ENCODE measurements around the gene DMXL2. TPM values are rescaled to one million over a fixed set of nuclear protein-coding genes. Genes with fewer than 3 reads are reported as not detected.
"Not testable (repeated sequence)": the region's sequence is repeated elsewhere in the genome, so short reads cannot be mapped to it uniquely, and the experiment has no call there.

DMXL2 gene
- total and polyA plus RNA-seq, 2 donors = 16.0 to 116 TPM

DNA sequence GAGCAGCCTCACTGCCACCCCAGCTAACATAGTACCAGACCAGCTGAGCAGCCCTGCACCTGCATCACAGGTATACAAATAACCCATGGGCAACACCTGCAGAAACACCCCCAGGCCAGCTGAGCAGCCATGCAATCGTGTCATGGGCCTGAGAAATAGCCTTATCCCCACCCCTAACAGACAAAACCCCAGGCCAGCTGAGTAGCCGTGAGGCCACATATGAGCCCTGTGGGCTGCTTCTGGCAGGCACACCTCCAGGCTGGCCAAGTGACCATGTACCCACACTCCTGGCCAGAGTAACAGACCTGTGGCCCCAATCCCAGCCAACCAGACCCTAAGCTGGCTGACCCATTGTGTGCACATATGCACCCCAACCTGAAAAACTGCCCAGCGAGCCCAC lies 138.6 kb downstream of the DMXL2 start:
- DNase-seq (ENCODE audit: extremely low spot score) = no peak
- Histone ChIP-seq H3K4me3 (ENCODE audit: low read depth, low read length) (no peak overlapping the region), H3K4me1 (ENCODE audit: insufficient read depth) (no peaks in the 10 kb centered on the region), H3K27ac (ENCODE audit: low read depth) (no peak overlapping the region), H3K36me3 (ENCODE audit: insufficient read depth) (peaks cover 5% of the 10 kb centered on the region)
- 97% methylated on average over 3 of the region's 3 CpGs for WGBS

DNA sequence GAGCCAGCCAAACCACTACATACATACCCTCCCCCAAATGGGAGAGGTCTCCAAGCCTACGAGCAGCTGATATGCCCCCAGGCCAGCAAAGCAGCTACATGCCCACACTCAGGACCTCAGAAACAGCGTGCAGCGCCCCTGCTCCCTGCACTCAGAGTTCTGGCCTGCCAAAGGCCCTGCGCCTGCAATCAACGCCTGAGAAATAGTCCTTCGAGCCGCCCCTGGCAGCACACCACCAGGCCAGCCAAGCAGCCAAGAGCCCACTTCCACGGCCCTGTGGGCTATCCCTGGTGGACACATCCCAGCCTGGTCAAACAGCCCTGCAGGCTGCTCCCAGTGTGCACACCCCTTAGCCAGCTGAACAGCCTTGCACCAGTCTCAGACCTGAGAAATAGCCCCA lies 139.1 kb downstream of the DMXL2 start:
- DNase-seq (ENCODE audit: extremely low spot score) = no peak
- Histone ChIP-seq H3K27ac (ENCODE audit: low read depth) (no peak overlapping the region), H3K4me3 (ENCODE audit: low read depth, low read length) (no peak overlapping the region), H3K4me1 (ENCODE audit: insufficient read depth) (no peaks in the 10 kb centered on the region), H3K36me3 (ENCODE audit: insufficient read depth) (peaks cover 3% of the 10 kb centered on the region)
- 90% methylated on average over 8 of the region's 8 CpGs for WGBS

DNA sequence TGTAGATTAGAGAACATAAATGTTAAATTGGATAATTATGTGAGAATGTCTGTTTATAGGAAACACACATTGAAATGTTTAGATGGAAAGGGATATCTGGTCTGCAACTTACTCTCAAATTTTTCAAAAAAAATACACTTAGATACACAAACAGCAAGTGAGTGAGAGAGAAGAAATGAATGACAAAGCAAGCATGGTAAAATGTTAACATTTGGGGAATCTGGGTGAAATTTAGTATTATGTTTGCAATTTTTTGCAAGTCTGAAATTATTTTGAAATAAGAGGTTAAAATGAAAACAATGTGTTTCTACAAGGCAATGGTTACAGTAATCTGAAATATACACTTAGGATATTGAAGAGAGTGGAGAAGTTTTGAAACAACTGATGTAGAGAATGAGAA lies 146.8 kb downstream of the DMXL2 start:
- Histone ChIP-seq H3K36me3 (ENCODE audit: insufficient read depth) (peaks cover 3% of the 10 kb centered on the region), H3K4me1 (ENCODE audit: insufficient read depth) (no peaks in the 10 kb centered on the region), H3K4me3 (ENCODE audit: low read depth, low read length) (no peak overlapping the region), H3K27ac (ENCODE audit: low read depth) (no peak overlapping the region)
- DNase-seq (ENCODE audit: extremely low spot score) = no peak

DNA sequence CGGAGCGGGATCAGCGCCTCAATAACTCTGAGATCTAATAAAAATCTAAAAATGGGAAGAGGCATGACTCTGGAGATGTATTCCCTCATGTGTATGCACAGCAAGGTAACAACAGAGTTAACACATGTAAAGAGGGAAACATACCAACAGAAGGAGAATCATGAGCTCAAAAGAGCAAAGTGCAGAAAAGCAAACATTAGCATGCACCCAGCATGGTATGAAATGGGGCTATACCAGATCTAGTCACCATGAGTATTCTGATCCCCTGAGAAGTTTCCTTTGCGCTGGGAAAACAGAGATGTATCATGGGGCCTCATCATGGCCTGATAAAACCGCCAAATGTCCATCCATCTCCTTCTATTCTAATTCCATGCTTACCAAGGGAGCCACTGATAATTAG lies 152.1 kb downstream of the DMXL2 start:
- 93% methylated on average over 5 of the region's 5 CpGs for WGBS
- no peak for DNase-seq (ENCODE audit: extremely low spot score)
- no peak overlapping the region for H3K4me3 ChIP-seq (ENCODE audit: low read depth, low read length)
- H3K4me1 ChIP-seq (ENCODE audit: insufficient read depth) = no peaks in the 10 kb centered on the region
- no peak overlapping the region for H3K27ac ChIP-seq (ENCODE audit: low read depth)
- H3K36me3 ChIP-seq (ENCODE audit: insufficient read depth) = no peaks in the 10 kb centered on the region

DNA sequence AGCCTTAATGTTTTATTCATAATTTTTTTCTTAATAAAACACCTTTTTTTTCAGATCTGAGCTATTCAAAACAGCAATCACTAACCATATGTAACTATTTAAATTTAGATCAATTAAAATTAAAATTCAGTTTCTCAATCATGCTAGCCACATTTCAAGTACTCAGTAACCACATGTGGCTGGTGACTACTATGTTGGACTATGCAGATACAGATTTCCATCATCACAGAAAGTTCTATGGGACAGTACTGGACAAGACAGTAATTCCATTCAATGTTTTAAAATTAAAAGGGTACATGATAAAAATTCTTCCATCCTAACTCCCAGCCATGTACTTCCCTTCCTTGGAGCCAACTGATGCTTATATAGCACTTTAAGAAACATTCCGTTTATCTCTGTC lies 161.8 kb downstream of the DMXL2 start:
- Histone ChIP-seq H3K36me3 (ENCODE audit: insufficient read depth) (no peaks in the 10 kb centered on the region), H3K4me1 (ENCODE audit: insufficient read depth) (no peaks in the 10 kb centered on the region), H3K27ac (ENCODE audit: low read depth) (no peak overlapping the region), H3K4me3 (ENCODE audit: low read depth, low read length) (no peak overlapping the region)
- DNase-seq (ENCODE audit: extremely low spot score) = no peak
- 95% methylated on average over 1 of the region's 1 CpG for WGBS

DNA sequence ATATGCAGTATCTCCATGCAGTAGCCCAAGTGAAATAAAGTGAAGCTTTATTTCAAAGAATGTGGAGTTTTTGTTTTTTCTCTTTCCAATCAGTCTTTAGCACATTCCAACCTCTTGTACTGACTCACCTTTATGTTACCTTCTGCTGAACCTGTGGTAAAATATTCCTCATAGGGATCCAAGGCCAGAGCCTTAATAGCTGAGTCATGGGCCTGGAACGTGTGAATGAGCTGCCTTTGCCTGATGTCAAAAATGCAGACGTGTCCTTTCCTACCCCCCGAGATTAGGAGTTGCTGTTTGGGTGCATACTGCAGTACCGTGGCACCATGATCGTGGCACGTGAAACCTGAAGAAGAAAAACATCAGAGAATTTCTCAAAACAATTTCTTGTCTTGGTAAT lies 172.6 kb downstream of the DMXL2 start:
- Histone ChIP-seq H3K4me1 (ENCODE audit: insufficient read depth) (no peaks in the 10 kb centered on the region), H3K36me3 (ENCODE audit: insufficient read depth) (peaks cover 5% of the 10 kb centered on the region), H3K4me3 (ENCODE audit: low read depth, low read length) (no peak overlapping the region), H3K27ac (ENCODE audit: low read depth) (no peak overlapping the region)
- 82% methylated on average over 6 of the region's 6 CpGs for WGBS
- DNase-seq (ENCODE audit: extremely low spot score) = no peak

DNA sequence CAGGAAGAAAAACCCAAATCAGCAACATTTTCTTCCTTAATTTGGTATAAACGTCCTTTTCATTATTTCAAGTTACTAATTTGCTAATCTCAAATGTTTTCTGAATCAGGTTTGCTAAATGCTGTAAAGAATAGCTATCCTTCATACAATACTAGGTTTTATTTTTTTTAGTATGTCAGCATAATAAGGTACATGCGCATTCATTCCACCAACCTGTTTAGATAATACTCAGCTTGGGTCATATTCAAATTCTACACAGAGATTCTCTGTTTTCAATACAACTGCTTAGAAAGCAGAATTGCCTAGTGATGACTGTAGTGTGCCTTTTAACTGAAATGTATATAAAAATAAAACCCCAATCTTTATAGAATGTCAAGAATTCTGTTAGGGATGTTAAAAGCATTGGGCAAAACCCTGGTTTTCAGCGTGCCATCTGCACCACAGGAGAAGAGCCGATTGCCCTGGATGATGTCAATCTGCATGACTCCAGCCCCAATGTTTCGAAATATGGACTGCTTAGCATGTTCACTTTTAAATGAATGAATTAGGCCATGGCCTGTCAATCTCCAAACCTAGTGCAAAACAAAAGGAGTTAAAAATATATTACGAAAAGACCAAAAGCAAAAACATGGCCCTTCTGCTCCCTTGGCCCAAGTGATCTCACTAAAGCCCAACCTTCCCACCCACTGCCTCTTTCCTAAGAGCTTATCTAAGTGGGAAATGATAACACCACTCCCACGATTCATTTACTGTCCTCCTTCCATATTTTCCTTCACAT lies 173.8 kb downstream of the DMXL2 start:
- peaks cover 5% of the 10 kb centered on the region for H3K36me3 ChIP-seq (ENCODE audit: insufficient read depth)
- no peak overlapping the region for H3K27ac ChIP-seq (ENCODE audit: low read depth)
- no peak for DNase-seq (ENCODE audit: extremely low spot score)
- WGBS = 84% methylated on average over 7 of the region's 7 CpGs
- H3K4me3 ChIP-seq (ENCODE audit: low read depth, low read length) = no peak overlapping the region
- no peaks in the 10 kb centered on the region for H3K4me1 ChIP-seq (ENCODE audit: insufficient read depth)

DNA sequence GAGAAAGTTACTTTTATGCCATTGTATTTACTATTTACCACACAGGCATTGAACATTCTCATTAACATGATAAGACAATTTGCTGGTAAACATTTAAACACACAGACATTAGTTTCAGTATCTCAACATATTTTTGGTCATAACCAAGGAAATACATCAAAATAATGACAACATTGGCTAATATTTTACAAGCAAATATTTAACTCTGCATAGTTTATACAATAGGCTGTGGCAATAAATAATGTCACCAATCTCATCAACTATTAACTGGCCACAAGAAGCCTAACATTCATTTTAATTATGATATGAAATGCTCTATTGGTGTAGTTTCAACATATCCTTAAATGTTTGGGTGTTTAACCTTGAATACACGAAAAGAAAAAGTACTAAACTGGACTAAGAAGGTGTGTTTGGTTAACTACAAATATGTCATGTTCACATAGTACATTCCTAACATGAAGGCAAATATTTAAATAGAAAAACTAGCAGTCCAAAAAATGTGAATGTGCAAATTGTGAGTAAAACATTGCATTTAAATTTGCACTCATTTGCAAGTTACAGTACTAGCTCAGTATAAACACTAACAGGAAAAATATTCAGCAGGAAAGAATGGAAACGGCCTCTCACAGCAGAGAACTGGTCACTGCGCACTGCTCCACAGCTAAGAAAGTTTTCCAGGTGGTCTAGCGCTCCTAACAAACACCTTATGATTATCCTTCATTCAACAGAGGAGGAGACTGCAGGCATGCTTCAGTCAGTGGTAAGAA lies 174.5 kb downstream of the DMXL2 start:
- no peak for DNase-seq (ENCODE audit: extremely low spot score)
- Histone ChIP-seq H3K4me1 (ENCODE audit: insufficient read depth) (no peaks in the 10 kb centered on the region), H3K4me3 (ENCODE audit: low read depth, low read length) (no peak overlapping the region), H3K27ac (ENCODE audit: low read depth) (no peak overlapping the region), H3K36me3 (ENCODE audit: insufficient read depth) (peaks cover 5% of the 10 kb centered on the region)
- 95% methylated on average over 4 of the region's 4 CpGs for WGBS

DNA sequence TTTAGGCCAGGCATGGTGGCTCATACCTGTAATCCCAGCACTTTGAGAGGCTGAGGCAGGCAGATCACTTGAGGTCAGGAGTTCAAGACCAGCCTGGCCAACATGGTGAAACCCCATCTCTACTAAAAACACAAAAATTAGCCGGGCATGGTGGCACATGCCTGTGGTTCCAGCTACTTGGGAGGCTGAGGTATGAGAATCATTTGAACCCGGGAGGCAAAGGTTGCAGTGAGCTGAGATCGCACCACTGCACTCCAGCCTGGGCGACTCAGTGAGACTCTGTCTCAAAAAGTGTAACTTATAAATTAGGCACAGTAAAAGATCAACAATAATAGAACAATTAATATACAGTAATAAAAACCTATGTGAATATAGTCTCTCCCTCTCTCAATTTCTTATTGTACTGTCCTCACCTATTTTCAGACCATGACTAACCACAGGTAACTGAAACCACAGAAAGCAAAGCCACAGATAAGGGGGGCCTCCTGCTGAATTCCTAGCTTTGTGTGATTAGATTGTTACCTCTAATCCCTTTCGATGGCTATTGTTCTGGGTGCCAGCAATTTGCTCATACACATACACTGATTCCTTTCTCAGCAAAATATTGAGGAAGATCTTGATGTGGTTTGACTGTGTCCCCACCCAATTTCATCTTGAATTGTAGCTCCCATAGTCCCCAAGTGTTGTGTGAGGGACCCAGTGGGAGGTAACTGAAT lies 176.4 kb downstream of the DMXL2 start:
- not testable (repeated sequence) for H3K36me3 ChIP-seq (ENCODE audit: insufficient read depth); H3K4me1 ChIP-seq (ENCODE audit: insufficient read depth); H3K4me3 ChIP-seq (ENCODE audit: low read depth, low read length); H3K27ac ChIP-seq (ENCODE audit: low read depth); DNase-seq (ENCODE audit: extremely low spot score)
- WGBS = 96% methylated on average over 5 of the region's 5 CpGs

DNA sequence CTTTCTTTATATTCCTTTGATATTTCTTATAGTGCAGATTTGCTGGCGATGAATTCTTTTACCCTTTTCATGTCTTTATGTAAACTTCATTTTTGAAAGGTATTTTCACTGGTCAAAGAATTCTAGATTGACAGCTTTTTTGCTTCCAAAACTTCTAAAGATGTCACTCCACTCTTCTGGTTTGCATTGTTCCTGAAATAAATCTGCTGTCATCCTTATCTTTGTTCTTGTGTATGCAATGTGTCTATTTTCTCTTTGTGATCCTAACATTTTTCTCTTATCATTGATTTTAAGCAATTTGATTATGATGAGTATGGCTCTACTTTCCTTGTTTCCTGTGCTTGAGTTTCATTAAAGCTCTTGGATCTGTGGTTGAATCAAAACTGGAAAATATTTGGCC lies 177.8 kb downstream of the DMXL2 start:
- no peak overlapping the region for H3K27ac ChIP-seq (ENCODE audit: low read depth)
- H3K4me1 ChIP-seq (ENCODE audit: insufficient read depth) = no peaks in the 10 kb centered on the region
- no peak for DNase-seq (ENCODE audit: extremely low spot score)
- no peak overlapping the region for H3K4me3 ChIP-seq (ENCODE audit: low read depth, low read length)
- 100% methylated on average over 1 of the region's 1 CpG for WGBS
- H3K36me3 ChIP-seq (ENCODE audit: insufficient read depth) = peaks cover under 1% of the 10 kb centered on the region

DNA sequence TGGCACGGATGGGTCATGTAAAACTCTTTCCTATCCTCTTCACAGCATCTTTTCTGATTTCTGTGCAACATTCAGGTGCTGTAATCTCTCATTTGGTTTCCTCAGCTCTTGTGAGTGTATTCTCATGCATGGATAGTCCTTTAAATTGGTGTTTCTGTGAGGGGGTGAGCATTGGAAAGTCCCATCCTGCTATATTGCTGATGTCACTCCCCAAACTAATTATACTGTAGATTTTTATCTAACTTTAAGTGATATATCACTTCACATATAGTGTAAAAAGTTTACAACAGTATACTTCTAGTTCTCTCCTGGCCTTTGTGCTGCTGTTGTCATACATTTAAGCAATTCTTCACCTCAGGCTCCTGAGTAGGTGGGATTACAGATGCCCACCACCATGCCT lies 178.5 kb downstream of the DMXL2 start:
- no peaks in the 10 kb centered on the region for H3K4me1 ChIP-seq (ENCODE audit: insufficient read depth)
- H3K27ac ChIP-seq (ENCODE audit: low read depth) = no peak overlapping the region
- no peak overlapping the region for H3K4me3 ChIP-seq (ENCODE audit: low read depth, low read length)
- 95% methylated on average over 1 of the region's 1 CpG for WGBS
- no peaks in the 10 kb centered on the region for H3K36me3 ChIP-seq (ENCODE audit: insufficient read depth)
- DNase-seq (ENCODE audit: extremely low spot score) = no peak

DNA sequence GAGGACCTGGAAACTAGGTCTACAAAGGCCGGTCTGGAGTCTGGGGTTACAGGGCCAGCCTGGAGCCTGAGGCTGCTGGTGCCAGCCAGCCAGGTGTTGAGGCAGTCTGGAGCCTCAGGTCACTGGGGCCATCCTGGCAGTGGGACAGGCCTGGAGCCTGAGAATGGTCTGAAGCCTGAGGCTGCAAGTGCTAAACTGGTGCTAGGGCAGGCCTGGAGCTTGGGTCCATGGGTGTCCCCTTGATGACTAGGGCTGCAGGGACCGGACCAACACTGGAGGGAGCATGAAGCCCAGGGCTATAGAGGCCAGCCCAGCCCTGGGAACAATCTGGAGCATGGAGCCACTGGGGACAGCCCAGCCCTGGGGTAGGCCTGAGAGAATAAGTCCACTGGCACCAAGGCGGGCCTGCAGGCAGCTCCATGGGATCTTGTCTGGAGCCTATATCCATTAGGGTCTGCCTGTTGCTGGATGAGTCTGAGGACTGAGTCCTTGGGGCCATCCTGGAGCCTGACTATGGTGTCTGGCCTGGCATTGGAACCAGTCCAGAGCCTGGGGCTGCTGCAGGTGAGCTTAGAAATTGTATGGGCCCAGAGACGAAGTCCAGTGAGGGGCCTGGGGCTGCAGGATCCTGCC lies 179.2 kb downstream of the DMXL2 start:
- Histone ChIP-seq H3K27ac (ENCODE audit: low read depth) (no peak overlapping the region), H3K4me1 (ENCODE audit: insufficient read depth) (no peaks in the 10 kb centered on the region), H3K4me3 (ENCODE audit: low read depth, low read length) (no peak overlapping the region), H3K36me3 (ENCODE audit: insufficient read depth) (no peaks in the 10 kb centered on the region)
- DNase-seq (ENCODE audit: extremely low spot score) = no peak
- 95% methylated on average over 4 of the region's 4 CpGs for WGBS

DNA sequence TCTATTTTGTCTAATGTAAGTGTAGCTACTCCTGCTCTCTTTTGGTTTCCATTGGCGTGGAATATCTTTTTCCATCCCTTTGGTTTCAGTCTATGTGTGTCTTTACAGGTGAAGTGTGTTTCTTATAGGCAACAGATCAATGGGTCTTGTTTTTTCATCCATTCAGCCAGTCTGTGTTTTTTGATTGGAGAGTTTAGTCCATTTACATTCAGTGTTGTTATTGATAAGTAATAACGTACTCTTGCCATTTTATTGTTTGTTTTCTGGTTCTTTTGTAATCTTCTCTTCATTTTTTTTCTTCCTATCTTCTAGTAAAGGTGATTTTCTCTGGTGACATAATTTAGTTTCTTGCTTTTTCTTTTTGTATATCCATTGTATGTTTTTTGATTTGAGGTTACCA lies 184.0 kb downstream of the DMXL2 start:
- Histone ChIP-seq H3K27ac (ENCODE audit: low read depth) (no peak overlapping the region), H3K4me3 (ENCODE audit: low read depth, low read length) (no peak overlapping the region), H3K4me1 (ENCODE audit: insufficient read depth) (no peaks in the 10 kb centered on the region), H3K36me3 (ENCODE audit: insufficient read depth) (no peaks in the 10 kb centered on the region)
- no peak for DNase-seq (ENCODE audit: extremely low spot score)
- 83% methylated on average over 2 of the region's 2 CpGs for WGBS
